HTR-8/SVneo (cell line): ENCODE results near the gene TMUB1.

Experiments used
- DNase-seq: peaks from one replicate; pipeline ENCODE4 v3.0.0; 2011; ENCODE audit warnings: low spot score, mixed read lengths; ENCODE audit not compliant: insufficient read length
- FAIRE-seq: peaks from 2 replicates; lab custom pipeline; 2011; peaks lifted over from hg19 to GRCh38; lab: Jason Lieb, UNC

TMUB1 gene

GRCh38 chr7:151087245-151088018 lies 4.1 kb upstream of the TMUB1 start:
- no peak for FAIRE-seq
- no peak for DNase-seq

GRCh38 chr7:151086802-151087244 lies 3.5 kb upstream of the TMUB1 start:
- FAIRE-seq (no peak), DNase-seq (no peak)

- peak; percentile 77 for DNase-seq
- FAIRE-seq = no peak
Measured at GRCh38 chr7:151085691-151086620, 2.7 kb upstream of the TMUB1 start, which contains the start of gene AGAP3. Gene AGAP3, plus strand, starts transcription at chr7:151086475. Its CDS starts 267 bp downstream, at chr7:151086742.

GRCh38 chr7:151085329-151085690 lies 2.0 kb upstream of the TMUB1 start:
- DNase-seq (no peak), FAIRE-seq (no peak)

GRCh38 chr7:151083824-151084160 lies 499 bp upstream of the TMUB1 start:
- no peak for FAIRE-seq
- no peak for DNase-seq

GRCh38 chr7:151082141-151083070 lies 887 bp downstream of the TMUB1 start:
- no peak for DNase-seq
- no peak for FAIRE-seq

GRCh38 chr7:151081170-151082101 lies 1.9 kb downstream of the TMUB1 start:
- no peak for DNase-seq
- no peak for FAIRE-seq

- DNase-seq (peak; percentile 83), FAIRE-seq (peak; percentile 69)
Measured at GRCh38 chr7:151080522-151081169, 2.6 kb downstream of the TMUB1 start, which contains the start of gene FASTK. Gene FASTK, minus strand, starts transcription at chr7:151080809. Its CDS starts 43 bp downstream, at chr7:151080766.

GRCh38 chr7:151080067-151080521 lies 3.2 kb downstream of the TMUB1 start:
- DNase-seq = no peak

GRCh38 chr7:151079199-151079910 lies 3.9 kb downstream of the TMUB1 start:
- no peak for FAIRE-seq

More at GRCh38 chr7:151080067-151080521, 3.2 kb downstream of the TMUB1 start:
- no peak for FAIRE-seq

GRCh38 chr7:151078233-151079040 lies 4.9 kb downstream of the TMUB1 start:
- FAIRE-seq = no peak

More at GRCh38 chr7:151079199-151079910, 3.9 kb downstream of the TMUB1 start:
- DNase-seq = no peak

GRCh38 chr7:151077705-151078232 lies 5.5 kb downstream of the TMUB1 start:
- FAIRE-seq = no peak

More at GRCh38 chr7:151078233-151079040, 4.9 kb downstream of the TMUB1 start:
- no peak for DNase-seq

GRCh38 chr7:151076863-151077704 lies 6.2 kb downstream of the TMUB1 start:
- FAIRE-seq = no peak
- no peak for DNase-seq

More at GRCh38 chr7:151077705-151078232, 5.5 kb downstream of the TMUB1 start:
- DNase-seq = no peak

- FAIRE-seq (no peak), DNase-seq (no peak)
Measured at GRCh38 chr7:151075978-151076426, 7.3 kb downstream of the TMUB1 start.

- DNase-seq (no peak), FAIRE-seq (no peak)
Measured at GRCh38 chr7:151075662-151075971, 7.7 kb downstream of the TMUB1 start.
